GM12891 (cell line): ENCODE measurements around the gene WDR3.

ENCODE experiments used
- PAX5 ChIP-seq: IDR thresholded peaks from 2 replicates; pipeline ENCODE4 v1.6.1; 2011; ENCODE audit warnings: low read length, moderate library complexity, mild to moderate bottlenecking; ENCODE audit not compliant: insufficient read depth, severe bottlenecking
- POLR2A ChIP-seq: IDR thresholded peaks from 2 replicates; pipeline ENCODE4 v1.6.1; 2011; ENCODE audit warnings: low read depth, low read length, control low read depth
- POU2F2 ChIP-seq: IDR thresholded peaks from 2 replicates; pipeline ENCODE4 v1.6.1; 2011; ENCODE audit warnings: low read depth, mild to moderate bottlenecking, control low read depth, low read length, moderate library complexity
- TAF1 ChIP-seq: IDR thresholded peaks from 2 replicates; pipeline ENCODE4 v1.6.1; 2011; ENCODE audit warnings: low read depth, low read length, control low read depth

DNA sequence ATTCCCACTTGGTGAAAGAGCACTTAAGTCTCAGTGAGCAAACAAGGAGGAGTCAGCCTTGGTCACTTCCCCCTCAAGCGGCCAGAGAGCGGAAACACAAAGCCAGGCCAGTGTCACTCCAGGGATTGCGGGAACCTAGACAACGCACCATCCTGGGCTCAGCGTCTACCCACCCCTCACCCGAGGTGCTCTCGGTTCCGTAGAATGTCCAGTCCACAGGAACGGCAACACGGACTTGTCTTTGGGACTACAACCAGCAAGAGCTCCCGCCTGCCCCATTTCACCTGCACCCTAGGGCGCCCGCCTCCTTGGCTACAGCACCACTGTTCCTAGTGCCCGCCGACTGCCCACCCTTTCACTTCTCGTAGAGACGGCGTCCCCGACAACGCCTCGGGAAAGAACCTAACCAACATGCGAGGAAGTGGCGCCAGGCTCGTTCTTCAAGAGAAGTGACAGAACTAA, 627 bp upstream of the WDR3 start:
- TF ChIP-seq POLR2A (no peak), POU2F2 (no peak), TAF1 (no peak), PAX5 (no peak)
